MG63 (cell line): ENCODE data around the gene CELF2. TPM values are rescaled to one million over a fixed set of nuclear protein-coding genes. Genes with fewer than 3 reads are reported as not detected.

Source experiments
- DNase-seq: peaks from one replicate; pipeline ENCODE4 v3.0.0-alpha.2; 2020
- H3K27me3 ChIP-seq: fragments of 250-450 bp; sonication (Bioruptor Pico); 2 replicates; pipeline ENCODE4 v1.5.1; 2020; ENCODE audit warnings: mild to moderate bottlenecking, moderate library complexity
- H3K36me3 ChIP-seq: fragments of 250-450 bp; sonication (Bioruptor Pico); 2 replicates; pipeline ENCODE4 v1.5.1; 2020; ENCODE audit warnings: mild to moderate bottlenecking, moderate library complexity
- H3K4me3 ChIP-seq: fragments of 250-450 bp; sonication (Bioruptor Pico); 2 replicates; pipeline ENCODE4 v1.5.1; 2020; ENCODE audit warnings: mild to moderate bottlenecking, moderate library complexity
- H3K9me3 ChIP-seq: fragments of 250-450 bp; sonication (Bioruptor Pico); 2 replicates; pipeline ENCODE4 v1.5.1; 2020; ENCODE audit warnings: mild to moderate bottlenecking, moderate library complexity
- total RNA-seq: library from RNA; depleted of rRNA; stranded (reverse); fragments of >200 nt; shearing (Covaris generic); gene quantifications from 2 replicates; pipeline ENCODE4 v1.2.3, GENCODE V29; 2014; ENCODE audit warnings: low replicate concordance

CELF2 gene
- total RNA-seq, 1 experiment from 2014 or later: 1.5 TPM

- H3K9me3 ChIP-seq: peaks cover 4% of the 10 kb centered on the region
- H3K4me3 ChIP-seq: no peak overlapping the region
- DNase-seq: no peak
- no peaks in the 10 kb centered on the region for H3K27me3 ChIP-seq
- H3K36me3 ChIP-seq: no peaks in the 10 kb centered on the region
These were observed 364.5 kb downstream of the CELF2 start for GRCh38 chr10:11382187-11382586.

DNA sequence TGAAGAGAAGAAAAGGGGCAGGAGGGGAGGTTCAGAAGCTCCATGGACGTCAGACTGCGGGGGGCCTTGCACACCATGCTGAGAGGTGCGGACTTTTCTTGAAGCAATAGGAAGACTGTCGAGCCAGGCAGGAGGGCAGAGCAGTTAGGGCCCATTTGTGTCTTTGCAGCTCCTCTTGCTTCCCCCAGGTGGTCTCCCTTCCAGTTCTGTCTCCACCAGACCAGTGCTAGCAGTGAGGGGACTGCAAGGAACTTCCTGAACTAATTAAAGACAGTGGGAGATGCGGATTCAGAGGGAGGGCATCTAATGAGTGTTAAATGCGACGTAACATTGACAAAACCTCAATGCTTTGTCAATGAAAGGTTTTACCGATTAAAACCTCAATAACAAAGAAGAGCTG lies 368.4 kb downstream of the CELF2 start:
- DNase-seq: no peak
- H3K9me3 ChIP-seq: peaks cover 3% of the 10 kb centered on the region
- H3K27me3 ChIP-seq: no peaks in the 10 kb centered on the region; the same call in 1 of the 2 replicates
- no peaks in the 10 kb centered on the region for H3K36me3 ChIP-seq
- H3K4me3 ChIP-seq: no peak overlapping the region
